Stimulated activated CD4-positive, alpha-beta T cell treated with anti-CD3 and anti-CD28 coated beads, Interleukin-2, amount 100 ng/mL, for 48 hours (primary cell): ENCODE results near the gene RBMS2.
"Not testable (repeated sequence)": the region's sequence is repeated elsewhere in the genome, so short reads cannot be mapped to it uniquely, and the experiment has no call there.

Source experiments
- DNase-seq, 2 donors: peaks; one replicate each; pipeline ENCODE4 v3.0.0-alpha.2; 2020

The RBMS2 gene

DNA sequence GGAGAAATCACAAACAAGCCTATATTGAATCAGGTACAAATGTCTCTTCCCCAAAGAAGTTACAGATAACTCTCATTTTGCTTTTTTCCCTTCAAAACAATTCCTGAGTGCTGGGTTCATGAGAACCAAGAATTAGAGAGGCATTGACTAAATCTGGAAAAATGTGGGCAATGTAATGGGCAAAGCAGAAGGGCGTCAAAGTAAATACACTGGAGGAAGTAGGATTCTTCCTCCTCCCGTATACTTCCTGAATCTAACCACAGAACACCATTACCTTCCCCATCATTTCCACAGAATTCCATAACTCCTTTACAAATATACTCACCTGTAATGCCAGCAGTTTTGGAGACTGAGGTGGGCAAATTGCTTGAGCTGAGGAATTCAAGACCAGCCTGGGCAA is 3.0 kb upstream of the RBMS2 start:
- no peak for DNase-seq

DNA sequence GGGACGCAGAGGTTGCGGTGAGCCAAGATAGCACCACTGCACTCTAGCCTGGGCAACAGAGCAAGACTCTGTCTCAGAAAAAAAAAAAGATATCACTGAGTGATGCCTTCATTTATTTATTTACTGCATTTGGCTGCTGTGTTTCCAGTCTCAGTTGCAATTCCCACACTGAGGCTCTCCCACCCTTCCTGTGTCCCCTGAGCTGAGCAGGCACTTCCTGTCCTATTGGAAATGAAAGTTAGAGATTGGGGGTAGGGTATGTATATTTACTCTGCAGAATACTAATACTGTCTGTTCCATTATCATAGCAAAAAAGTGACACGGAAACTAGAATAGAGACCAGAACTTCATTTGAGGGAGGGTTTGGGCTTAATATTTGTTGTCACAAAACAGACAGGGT is 1.6 kb upstream of the RBMS2 start:
- no peak for DNase-seq

DNA sequence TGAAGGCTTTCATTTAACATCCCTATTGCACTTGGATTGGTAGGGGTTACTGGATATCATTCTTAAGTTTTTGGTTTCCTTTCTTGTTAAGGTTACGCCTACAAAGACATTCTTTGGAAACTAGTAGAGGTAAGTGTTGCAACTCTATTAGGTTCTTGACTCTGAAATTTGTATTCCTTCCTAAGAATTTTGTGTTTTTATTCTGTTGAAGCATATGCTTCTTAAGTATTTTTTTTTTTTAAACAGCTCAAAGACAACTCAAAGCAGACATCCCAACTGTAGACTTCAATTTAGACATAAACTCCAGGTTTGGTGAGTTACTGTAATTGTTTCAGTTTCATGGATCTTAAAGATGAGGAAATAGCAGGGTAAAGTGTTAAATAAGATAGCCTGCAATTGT is 1.1 kb upstream of the RBMS2 start:
- no peak for DNase-seq

DNA sequence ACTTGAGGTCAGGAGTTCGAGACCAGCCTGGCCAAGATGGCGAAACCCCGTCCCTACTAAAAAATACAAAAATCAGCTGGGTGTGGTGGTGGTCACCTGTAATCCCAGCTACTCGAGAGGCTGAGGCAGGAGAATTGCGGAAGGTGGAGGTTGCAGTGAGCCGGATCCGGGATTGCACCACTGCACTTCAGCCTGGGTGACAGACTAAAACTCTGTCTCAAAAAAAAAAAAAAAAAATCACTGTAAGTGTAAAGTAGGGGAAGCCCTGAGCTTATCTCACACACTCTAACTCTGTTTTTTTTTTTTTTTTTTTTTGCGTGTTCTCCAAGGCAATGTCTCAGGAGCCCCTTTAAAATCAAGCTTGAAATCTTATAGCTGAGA is 421 bp upstream of the RBMS2 start:
- no peak for DNase-seq

DNA sequence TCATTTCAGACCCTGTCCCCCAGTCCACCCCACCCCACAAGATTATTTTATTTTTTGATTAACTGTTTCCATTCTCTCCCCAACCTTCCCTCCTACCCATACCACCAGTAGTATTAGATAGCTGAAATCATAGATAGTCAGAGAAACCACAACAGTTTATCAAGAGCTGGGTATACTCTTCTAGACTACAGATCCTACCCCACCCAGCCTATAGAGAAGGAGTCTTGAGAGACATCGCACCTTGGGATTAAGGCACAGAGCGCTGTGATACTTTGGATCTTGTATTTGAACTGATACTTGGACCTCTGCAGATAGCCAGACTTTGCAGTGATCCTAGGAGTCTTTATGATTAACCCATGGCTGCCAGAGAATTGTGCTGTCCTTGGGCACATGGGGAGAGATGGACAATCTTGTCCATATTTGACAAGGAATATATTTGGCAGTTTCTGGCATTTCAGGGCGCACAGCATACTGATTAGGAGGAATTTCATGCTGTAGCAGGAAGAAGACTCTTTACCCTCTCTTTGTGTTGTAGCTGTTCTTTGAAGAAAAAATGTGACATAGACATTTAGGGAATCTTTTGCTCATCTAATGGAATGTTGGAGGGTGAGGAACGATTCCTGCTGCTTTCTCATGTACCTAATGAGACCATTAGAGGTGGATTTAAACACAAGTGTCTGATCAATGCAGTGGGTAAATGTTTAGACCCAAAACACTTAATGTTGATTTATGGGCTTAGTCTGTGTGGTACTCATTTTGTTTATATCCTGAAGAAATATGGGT is 982 bp downstream of the RBMS2 start:
- DNase-seq, result no peak

DNA sequence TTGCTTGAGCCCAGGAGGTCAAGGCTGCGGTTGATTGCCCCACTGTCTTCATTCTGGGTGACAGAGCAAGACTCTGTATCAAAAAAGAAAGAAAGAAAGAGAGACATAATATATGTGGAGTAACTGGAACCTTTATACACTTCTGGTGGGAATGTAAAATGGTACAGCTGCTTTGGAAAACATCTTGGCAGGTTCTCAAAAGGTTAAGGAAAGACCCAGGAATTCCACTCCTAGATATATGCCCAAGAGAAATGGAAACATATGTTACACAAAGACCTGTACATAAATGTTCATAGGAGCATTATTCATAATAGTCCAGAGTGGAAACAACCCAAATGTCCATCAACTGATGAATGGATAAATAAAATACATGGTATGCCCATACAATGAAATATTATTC is 7.2 kb downstream of the RBMS2 start:
- DNase-seq, result no peak

DNA sequence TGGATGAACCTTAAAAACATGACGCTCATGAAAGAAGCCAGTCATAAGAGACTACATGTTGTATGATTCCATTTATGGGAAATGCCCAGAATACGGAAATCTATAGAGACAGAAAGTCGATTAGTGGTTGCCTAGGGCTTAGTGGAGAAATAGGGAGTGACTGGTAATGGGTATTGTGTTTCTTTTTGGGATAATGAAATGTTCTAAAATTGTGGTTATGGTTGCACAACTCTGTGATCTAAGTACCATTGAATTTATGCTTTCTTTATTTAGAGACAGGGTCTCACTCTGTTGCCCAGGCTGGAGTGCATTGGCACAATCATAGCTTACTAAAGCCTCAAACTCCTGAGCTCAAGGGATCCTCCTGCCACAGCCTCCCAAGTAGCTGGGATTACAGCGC is 8.0 kb downstream of the RBMS2 start:
- DNase-seq, result no peak

DNA sequence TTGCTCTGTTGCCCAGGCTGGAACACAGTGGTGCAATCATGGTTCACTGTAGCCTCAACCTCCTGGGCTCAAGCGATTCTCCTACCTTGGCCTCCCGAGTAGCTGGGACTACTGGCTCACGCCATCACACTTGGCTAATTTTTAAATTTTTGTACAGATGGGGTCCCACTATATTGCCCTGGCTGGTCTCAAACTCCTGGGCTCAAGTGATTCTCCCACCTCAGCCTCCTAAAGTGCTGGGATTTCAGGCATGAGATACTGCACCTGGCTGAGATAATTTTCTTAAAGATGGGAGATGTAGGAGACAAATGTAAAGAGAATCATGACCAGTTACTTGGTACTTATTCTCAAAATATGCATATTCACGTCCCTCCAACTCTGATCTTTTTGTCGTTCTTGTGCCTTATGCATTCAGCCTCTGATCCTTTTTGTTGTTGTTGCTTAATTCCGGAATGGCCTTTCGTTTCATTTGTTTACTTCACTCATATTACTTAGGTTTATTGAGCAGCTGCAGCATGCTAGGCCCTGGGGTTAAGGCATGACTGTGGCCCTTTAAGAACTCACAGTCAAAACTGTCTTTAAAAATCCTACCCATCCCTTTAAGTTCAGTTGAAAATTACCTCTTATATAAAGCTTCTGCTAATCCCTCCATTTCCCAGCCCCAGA is 8.9 kb downstream of the RBMS2 start:
- no peak for DNase-seq

DNA sequence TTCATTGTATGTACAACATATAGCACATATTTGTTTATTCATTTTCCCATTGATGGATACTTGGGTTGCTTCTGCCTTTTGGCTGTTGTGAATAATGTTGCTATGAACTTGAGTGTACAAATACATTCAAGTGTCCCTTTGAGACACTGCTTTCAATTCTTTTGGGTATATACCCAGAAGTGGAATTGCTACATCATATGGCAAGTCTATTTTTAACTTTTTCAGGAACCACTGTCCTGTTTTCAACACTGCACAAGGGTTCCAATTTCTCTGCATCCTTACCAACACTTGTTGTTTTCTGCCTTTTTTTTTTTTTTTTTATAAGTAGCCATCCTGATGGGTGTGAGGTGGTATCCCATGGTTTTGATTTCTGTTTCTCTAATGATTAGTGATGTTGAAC is 15.9 kb downstream of the RBMS2 start:
- DNase-seq, result no peak

DNA sequence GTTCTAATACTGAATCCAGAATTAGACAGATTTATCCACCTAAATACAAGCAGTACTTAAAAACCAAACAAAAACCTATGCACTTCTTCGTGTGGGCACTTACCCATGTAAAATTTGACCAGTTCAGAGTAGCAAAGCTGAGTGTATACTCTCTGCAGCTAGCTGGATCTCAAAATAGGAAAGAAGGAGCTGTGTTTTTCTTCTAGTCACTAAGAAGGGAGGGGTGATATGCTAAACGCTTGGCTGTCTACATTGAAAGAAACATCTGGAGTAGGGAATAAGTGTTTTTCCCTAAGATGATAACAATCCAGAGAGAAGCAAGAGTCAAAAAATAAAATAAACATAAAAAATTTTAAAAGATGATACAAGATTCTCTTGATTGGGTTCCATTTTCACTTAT is 20.0 kb downstream of the RBMS2 start:
- DNase-seq, result no peak

DNA sequence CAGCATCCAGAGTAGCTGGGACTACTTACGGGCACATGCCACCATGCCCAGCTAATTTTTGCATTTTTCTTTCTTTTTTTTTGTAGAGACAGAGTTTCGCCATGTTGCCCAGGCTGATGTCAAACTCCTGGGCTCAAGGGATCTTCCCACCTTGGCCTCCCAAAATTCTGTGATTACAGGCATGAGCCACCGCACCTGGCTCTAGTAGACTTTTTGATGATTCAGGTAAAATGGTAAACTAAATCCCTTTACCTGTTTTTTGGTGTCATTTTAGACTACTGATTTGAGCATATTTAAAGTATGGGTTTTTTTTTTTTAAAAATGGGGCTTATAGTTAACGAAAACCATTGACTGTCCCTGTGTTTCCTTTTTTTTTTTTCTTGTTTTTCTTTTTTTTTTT is 20.5 kb downstream of the RBMS2 start:
- DNase-seq, result no peak

DNA sequence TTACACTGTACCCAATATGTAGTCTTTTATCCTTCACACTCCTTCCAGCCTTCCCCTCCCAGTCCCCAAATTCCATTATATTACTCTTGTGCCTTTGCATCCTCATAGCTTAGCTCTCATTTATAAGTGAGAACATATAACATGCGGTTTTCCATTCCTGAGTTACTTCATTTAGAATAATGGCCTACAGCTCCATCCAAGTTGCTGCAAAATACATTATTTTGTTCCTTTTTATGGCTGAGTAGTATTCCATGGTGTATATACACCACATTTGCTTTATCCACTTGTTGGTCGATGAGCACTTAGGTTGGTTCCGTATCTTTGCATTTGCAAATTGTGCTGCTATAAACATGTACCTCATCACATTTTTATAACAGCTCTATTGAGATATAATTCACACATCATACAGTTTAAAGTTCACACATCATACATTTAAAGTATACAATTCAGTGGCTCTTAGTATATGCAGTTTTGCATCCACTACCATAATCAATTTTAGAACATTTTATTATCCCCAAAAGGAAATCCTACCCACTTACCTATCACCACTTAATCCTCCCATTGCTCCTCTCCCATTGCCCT is 23.5 kb downstream of the RBMS2 start:
- DNase-seq, result no peak

DNA sequence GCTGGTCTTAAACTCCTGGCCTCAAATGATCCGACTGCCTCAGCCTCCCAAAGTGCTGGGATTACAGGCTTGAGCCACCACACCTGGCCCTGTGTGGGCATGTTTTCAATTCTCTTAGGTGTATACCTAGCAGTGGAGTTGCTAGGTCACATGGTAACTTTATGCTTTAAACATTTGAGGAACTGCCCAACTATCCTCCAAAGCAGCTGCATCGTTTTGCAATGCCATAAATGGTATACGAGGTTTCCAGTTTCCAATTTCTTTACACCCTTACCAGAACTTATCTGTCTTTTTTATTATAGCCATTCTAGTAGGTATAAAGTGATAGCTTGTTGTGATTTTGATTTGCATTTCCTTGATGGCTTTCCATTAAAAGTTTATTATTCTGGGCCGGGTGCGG is 25.1 kb downstream of the RBMS2 start:
- DNase-seq, result no peak

DNA sequence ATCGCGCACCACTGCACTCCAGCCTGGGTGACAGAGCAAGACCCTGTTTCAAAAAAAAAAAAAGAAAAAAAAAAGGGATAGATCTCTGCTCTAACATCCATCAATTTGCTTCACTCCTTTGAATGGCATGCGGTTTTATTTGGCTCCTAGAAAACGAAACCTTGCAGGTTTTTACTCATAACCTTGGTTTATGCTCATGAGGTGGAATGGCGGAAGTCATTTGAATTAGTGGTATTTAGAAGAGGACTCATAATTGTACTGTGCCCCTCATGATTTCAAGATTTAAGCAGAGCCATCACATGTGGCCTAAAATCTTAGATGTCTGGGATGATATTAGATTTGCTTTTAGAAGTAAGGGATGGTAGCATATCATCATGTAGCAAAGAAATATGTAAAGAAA is 29.4 kb downstream of the RBMS2 start:
- DNase-seq, result no peak

DNA sequence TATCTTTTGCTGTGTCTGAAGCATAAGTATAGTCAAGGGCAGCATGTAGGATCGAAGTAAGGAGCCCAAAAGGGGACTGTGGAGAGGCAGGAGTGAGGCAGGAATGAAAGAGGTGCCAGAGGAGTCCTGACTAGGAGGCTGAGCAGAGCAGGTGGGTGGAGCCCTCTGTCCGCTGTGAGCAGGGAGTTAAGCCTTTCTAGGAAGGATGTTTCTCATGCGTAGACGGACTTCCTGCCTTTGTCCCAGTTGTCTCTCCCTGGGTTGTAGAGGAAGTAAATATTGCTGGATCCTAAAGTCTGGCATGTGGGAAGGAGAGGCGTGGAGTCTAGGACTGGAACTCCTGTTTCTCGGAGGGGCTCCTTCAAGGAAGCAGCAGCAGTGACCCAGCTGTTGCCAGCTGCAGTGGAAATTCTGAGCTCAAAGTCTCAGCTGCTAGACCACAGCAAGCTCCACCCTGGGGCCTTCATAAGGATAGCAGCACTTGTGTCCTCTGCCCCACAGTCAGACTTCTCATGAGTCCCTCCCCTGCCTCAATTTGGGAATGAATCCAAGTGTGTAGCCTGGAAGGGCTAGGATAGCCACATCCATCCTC is 44.0 kb downstream of the RBMS2 start:
- DNase-seq, result peak in 1 of 2 donors; percentile 14

DNA sequence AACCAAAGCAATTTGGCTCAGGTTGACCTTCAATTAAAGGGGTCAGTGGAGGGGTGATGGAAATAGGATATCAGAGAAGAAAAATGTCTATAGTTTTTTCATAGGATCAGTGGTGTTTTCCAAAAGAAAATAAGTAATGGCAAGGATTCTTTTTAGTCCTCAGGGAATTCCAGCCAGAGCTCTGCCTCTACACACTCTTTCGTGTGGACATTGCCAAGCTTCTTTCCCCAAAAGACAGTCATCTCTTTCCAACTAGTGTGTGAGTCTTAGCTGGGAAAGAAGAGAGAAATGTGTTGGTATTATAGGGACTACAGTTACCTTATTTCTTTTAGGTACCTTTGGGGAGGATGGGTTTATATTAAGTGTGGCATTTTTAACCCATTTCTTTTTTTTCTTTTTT is 46.5 kb downstream of the RBMS2 start:
- no peak for DNase-seq

DNA sequence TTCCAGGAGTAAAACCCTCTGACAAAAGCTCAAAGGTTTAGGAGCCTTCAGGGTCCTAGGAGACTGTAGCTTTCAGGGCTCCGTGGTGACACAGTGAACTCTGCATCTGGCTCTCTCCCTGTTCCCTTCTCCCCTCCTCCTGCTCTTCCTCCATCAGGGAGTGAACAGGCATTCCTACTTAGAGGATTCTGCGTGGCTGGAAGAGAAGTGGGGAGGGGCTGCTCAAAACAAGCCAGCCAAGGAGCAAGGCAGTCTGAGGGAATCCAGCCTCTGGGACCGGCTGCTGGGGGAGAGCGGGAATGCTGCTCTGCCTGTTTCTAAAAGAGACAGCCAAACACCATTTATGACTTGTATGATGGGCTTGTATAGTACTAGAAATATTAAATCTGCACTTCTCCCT is 49.5 kb downstream of the RBMS2 start:
- no peak for DNase-seq

DNA sequence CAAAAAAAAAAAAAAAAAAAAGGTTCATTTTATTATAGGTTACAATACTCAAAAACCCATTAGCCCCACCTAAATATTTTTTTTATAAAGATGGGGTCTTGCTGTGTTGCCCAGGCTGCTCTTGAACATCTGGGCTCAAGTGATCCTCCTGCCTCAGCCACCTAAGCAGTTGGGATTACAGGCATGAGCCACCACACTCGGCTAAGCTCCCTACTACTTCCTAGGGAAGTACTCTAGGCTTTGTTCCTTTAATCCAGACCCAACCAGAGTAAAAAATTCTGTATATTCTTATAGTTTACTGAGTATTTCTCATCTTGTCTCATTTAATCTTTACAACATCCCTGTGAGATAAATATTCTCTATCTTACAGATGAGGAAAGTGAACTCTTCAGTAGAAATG is 50.7 kb downstream of the RBMS2 start:
- DNase-seq, result no peak

DNA sequence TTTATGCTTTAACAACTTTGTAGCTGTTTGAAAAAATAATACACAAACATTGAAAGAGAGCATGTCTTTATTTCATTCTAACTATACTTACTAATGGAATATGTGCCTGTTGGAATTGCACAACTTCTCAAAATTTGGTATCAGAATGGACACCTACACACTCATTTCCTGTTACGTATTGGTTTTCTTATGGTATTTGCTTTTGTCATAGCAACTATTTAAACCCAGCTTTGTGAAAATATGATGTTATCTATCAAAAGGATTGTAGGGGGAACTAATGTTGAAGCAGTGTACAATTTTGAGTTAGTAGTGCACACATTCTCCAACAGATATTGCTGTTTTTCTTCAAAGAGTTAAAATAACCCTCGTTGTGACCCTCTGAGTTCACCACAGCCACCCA is 52.6 kb downstream of the RBMS2 start:
- no peak for DNase-seq

DNA sequence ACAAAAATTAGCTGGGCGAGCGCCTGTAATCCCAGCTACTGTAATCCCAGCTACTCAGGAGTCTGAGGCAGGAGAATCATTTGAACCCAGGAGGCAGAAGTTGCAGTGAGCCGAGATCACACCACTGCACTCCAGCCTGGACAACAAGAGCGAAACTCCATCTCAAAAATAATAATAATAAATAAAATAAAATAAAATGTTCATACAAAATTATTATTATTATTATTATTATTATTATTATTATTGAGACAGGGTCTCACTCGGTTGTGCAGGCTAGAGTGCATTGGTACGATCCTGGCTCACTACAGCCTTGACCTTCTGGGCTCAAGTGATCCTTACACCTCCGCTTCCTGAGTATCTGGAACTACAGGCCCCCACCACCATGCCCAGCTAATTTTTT is 55.6 kb downstream of the RBMS2 start:
- DNase-seq, result not testable (repeated sequence)

DNA sequence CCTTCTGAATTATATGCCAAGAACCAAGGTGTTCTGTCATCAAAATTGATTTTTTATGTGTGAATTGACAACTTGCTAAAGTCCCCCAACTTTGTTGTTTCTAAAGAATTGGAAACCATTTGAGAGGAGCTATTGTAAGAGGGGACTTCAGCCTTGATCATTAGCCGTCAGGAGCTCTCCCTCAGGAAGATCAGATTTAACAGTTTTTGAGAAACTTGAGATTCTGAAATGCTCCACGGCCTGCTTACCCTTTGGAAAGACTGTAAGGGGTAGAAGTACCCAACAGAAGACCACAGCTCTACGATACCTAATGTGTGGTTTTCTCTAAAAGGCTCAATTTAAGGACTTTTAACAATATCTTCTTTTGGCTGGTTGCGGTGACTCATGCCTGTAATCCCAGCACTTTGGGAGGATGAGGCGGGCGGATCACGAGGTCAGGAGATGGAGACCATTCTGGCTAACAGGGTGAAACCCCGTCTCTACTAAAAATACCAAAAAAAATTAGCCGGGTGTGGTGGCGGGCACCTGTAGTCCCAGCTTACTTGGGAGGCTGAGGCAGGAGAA is 57.4 kb downstream of the RBMS2 start:
- no peak for DNase-seq

DNA sequence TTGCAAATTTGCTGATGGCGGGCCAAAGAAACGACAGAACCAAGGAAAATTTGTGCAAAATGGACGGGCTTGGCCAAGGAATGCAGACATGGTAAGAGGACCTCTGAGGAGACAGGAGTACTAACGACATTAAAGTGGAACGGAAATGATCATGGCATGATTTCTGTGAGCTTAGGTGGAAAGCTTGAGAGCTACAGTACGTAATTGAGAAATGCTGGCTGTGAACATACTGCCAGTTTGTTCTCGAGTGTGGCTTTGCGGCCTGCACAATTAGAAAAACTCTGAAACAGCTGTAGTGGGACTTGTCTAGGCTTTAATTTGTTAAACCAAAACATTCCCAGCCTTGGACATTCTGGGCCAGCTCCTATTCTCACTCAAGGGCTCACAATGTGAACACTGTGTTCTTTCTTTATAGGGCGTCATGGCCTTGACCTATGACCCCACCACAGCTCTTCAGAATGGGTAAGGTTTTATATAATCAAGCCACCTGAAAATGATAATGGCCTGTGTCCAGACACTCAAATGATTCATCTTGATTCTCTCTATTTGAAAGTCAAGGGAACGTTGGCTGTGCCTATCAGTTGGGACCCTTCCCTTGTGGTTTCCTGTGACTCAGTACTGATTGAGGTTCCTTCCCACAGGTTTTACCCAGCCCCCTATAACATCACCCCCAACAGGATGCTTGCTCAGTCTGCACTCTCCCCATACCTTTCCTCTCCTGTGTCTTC is 60.0 kb downstream of the RBMS2 start:
- no peak for DNase-seq

DNA sequence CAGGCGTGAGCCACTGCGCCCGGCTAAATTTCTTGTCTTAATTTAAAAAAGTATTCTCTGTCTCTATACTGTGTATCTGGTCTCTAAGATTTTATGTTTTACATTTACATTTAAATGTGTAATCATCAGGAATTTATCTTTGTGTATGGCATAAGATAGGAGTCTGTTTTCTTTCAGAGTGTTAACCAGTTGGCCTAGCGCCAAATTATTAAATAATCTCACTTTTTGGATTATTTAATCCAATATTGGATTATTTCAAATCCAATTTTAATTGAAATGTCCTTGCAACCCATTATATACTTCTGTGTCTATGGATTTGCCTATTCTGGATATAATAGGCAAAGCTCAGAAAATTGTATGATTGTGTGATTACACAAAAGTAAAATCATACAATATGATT is 63.5 kb downstream of the RBMS2 start:
- DNase-seq, result no peak
